IMR-90 (cell line): ENCODE data around the gene IRAK1BP1. TPM values are rescaled to one million over a fixed set of nuclear protein-coding genes. Genes with fewer than 3 reads are reported as not detected.

Experiments used
- ATAC-seq: fragments of 200-7000 bp; cut with Tn5 transposase; 2 replicates; pipeline ENCODE4 v1.9.1; 2020; ENCODE audit warnings: low read depth, mild to moderate bottlenecking, moderate library complexity
- BruUV-seq: library from RNA; stranded (reverse); fragments of 400-500 nt; replicated peaks from 2 replicates; lab custom pipeline; 2021; lab: Mats Ljungman, UMichigan
- CTCF ChIA-PET: fragments of 300-600 bp; formaldehyde crosslinking; extraction: SDS; loops from one replicate; lab custom pipeline; 2021; ENCODE audit warnings: antibody characterized with exemption; lab: Yijun Ruan, JAX
- POLR2A ChIA-PET: fragments of 300-600 bp; sonication (Branson Sonifier 250); formaldehyde crosslinking; loops from one replicate; lab custom pipeline; 2022; ENCODE audit warnings: antibody characterized with exemption; ENCODE audit not compliant: unreplicated experiment; lab: Charles Lee
- DNase-seq: peaks from one replicate; pipeline ENCODE4 v3.0.0; 2013
- H2AFZ ChIP-seq: replicated peaks from 2 replicates; pipeline ENCODE3; 2013; ENCODE audit warnings: low read length, mild to moderate bottlenecking; ENCODE audit not compliant: poor library complexity
- H2AK5ac ChIP-seq: 2 replicates; pipeline ENCODE4 v1.6.1; 2013; ENCODE audit warnings: low read depth, low read length, inconsistent platforms
- H2AK9ac ChIP-seq: replicated peaks from 2 replicates; pipeline ENCODE3; 2013; ENCODE audit warnings: mild to moderate bottlenecking, low read depth, low read length, moderate library complexity; ENCODE audit not compliant: poor library complexity
- H2BK120ac ChIP-seq: 2 replicates; pipeline ENCODE4 v1.6.1; 2013; ENCODE audit warnings: low read depth, low read length, inconsistent platforms
- H2BK15ac ChIP-seq: 3 replicates; pipeline ENCODE4 v1.6.1; 2013; ENCODE audit warnings: low read depth, low read length, inconsistent platforms
- H2BK20ac ChIP-seq: 2 replicates; pipeline ENCODE4 v1.6.1; 2013; ENCODE audit warnings: low read depth, mild to moderate bottlenecking, inconsistent platforms, low read length, moderate library complexity
- H2BK5ac ChIP-seq: 2 replicates; pipeline ENCODE4 v1.6.1; 2013; ENCODE audit warnings: mild to moderate bottlenecking, low read depth, low read length, inconsistent platforms; ENCODE audit not compliant: poor library complexity, severe bottlenecking
- H3K14ac ChIP-seq: replicated peaks from 2 replicates; pipeline ENCODE4 v1.6.1; 2013; ENCODE audit warnings: low read depth, low read length, inconsistent platforms
- H3K18ac ChIP-seq: 2 replicates; pipeline ENCODE4 v1.6.1; 2013; ENCODE audit warnings: low read depth, low read length, control low read depth
- H3K23ac ChIP-seq: 2 replicates; pipeline ENCODE4 v1.6.1; 2013; ENCODE audit warnings: low read depth, low read length, inconsistent platforms
- H3K27ac ChIP-seq: 2 replicates; pipeline ENCODE4 v1.5.1; 2013; ENCODE audit warnings: mild to moderate bottlenecking, control low read depth, low read length; ENCODE audit not compliant: insufficient read depth
- H3K27me3 ChIP-seq: 2 replicates; pipeline ENCODE4 v1.6.1; 2013; ENCODE audit warnings: low read length; ENCODE audit not compliant: control insufficient read depth, insufficient read depth
- H3K36me3 ChIP-seq: 2 replicates; pipeline ENCODE4 v1.6.1; 2013; ENCODE audit warnings: low read length, mixed read lengths; ENCODE audit not compliant: control insufficient read depth, insufficient read depth
- H3K4ac ChIP-seq: 2 replicates; pipeline ENCODE4 v1.6.1; 2013; ENCODE audit warnings: low read depth, low read length, inconsistent platforms
- H3K4me1 ChIP-seq: 2 replicates; pipeline ENCODE4 v1.6.1; 2013; ENCODE audit warnings: low read length, mixed read lengths; ENCODE audit not compliant: control insufficient read depth, insufficient read depth
- H3K4me2 ChIP-seq: 2 replicates; pipeline ENCODE4 v1.6.1; 2013; ENCODE audit warnings: low read depth, mild to moderate bottlenecking, control low read depth, low read length, moderate library complexity
- H3K4me3 ChIP-seq: 2 replicates; pipeline ENCODE4 v1.5.1; 2013; ENCODE audit warnings: low read depth, mild to moderate bottlenecking, control low read depth, low read length, moderate library complexity; ENCODE audit not compliant: insufficient read depth
- H3K56ac ChIP-seq: 2 replicates; pipeline ENCODE4 v1.6.1; 2013; ENCODE audit warnings: low read length, inconsistent platforms; ENCODE audit not compliant: insufficient read depth; ENCODE audit errors: extremely low read depth
- H3K79me1 ChIP-seq, 2 experiments: 2 replicates each; pipeline ENCODE4 v1.6.1; 2013; ENCODE audit warnings: low read length in 2 of 2, inconsistent platforms in 1 of 2, low read depth in 1 of 2
- H3K9ac ChIP-seq: 2 replicates; pipeline ENCODE4 v1.6.1; 2013; ENCODE audit warnings: low read depth, low read length, control low read depth
- H3K9me1 ChIP-seq: 2 replicates; pipeline ENCODE4 v1.6.1; 2013; ENCODE audit warnings: low read length, inconsistent platforms; ENCODE audit not compliant: insufficient read depth
- H3K9me3 ChIP-seq: 2 replicates; pipeline ENCODE4 v1.6.1; 2013; ENCODE audit warnings: low read length; ENCODE audit not compliant: control insufficient read depth, insufficient read depth
- H4K20me1 ChIP-seq: 2 replicates; pipeline ENCODE4 v1.6.1; 2013; ENCODE audit warnings: low read length, inconsistent platforms; ENCODE audit not compliant: insufficient read depth
- H4K5ac ChIP-seq: 2 replicates; pipeline ENCODE4 v1.6.1; 2013; ENCODE audit warnings: mild to moderate bottlenecking, low read depth, low read length, control low read depth
- H4K8ac ChIP-seq, 2 experiments: 2 replicates each; pipeline ENCODE4 v1.6.1; 2013; ENCODE audit warnings: low read depth in 2 of 2, low read length in 2 of 2, control low read depth in 1 of 2, inconsistent platforms in 1 of 2
- H4K91ac ChIP-seq: 2 replicates; pipeline ENCODE4 v1.6.1; 2013; ENCODE audit warnings: low read depth, low read length, inconsistent platforms; ENCODE audit not compliant: insufficient read depth
- BHLHE40 ChIP-seq: fragments of 150-350 bp; IDR thresholded peaks from 2 replicates; pipeline ENCODE4 v1.6.1; 2016; ENCODE audit warnings: mild to moderate bottlenecking, low read depth, low read length
- CEBPB ChIP-seq: IDR thresholded peaks from 2 replicates; pipeline ENCODE4 v1.6.1; 2012; ENCODE audit warnings: low read depth, low read length, improper control_type of control experiment
- CHD1 ChIP-seq: IDR thresholded peaks from 2 replicates; pipeline ENCODE4 v1.6.1; 2012; ENCODE audit warnings: low read depth, low read length, improper control_type of control experiment
- CTCF ChIP-seq: conservative IDR thresholded peaks from 2 replicates; pipeline ENCODE4 v1.5.1; 2012; ENCODE audit warnings: mild to moderate bottlenecking, low read depth, low read length, improper control_type of control experiment
- ELK1 ChIP-seq: fragments of 150-350 bp; IDR thresholded peaks from 2 replicates; pipeline ENCODE4 v1.6.1; 2016; ENCODE audit warnings: low read depth, mild to moderate bottlenecking, low read length, moderate library complexity, borderline replicate concordance
- FOS ChIP-seq: fragments of 150-350 bp; IDR thresholded peaks from 2 replicates; pipeline ENCODE4 v1.6.1; 2016; ENCODE audit warnings: low read depth, low read length
- MAZ ChIP-seq: IDR thresholded peaks from 2 replicates; pipeline ENCODE4 v1.6.1; 2012; ENCODE audit warnings: low read depth, mild to moderate bottlenecking, low read length, improper control_type of control experiment, moderate library complexity, borderline replicate concordance
- MXI1 ChIP-seq: IDR thresholded peaks from 2 replicates; pipeline ENCODE4 v1.6.1; 2012; ENCODE audit warnings: low read depth, mild to moderate bottlenecking, low read length, moderate library complexity, borderline replicate concordance
- NFE2L2 ChIP-seq: fragments of 150-350 bp; IDR thresholded peaks from 2 replicates; pipeline ENCODE4 v1.6.1; 2016; ENCODE audit warnings: low read depth, mild to moderate bottlenecking, low read length
- POLR2A ChIP-seq: IDR thresholded peaks from 2 replicates; pipeline ENCODE4 v1.6.1; 2012; ENCODE audit warnings: mild to moderate bottlenecking, low read depth, low read length
- RAD21 ChIP-seq: IDR thresholded peaks from 2 replicates; pipeline ENCODE4 v1.6.1; 2012; ENCODE audit warnings: low read length, improper control_type of control experiment
- RCOR1 ChIP-seq: IDR thresholded peaks from 2 replicates; pipeline ENCODE4 v1.6.1; 2012; ENCODE audit warnings: mild to moderate bottlenecking, low read length, improper control_type of control experiment; ENCODE audit not compliant: insufficient replicate concordance
- SMC3 ChIP-seq: fragments of 150-350 bp; IDR thresholded peaks from 2 replicates; pipeline ENCODE4 v1.6.1; 2016; ENCODE audit warnings: low read depth, mild to moderate bottlenecking, antibody characterized with exemption, low read length, moderate library complexity
- WGBS, 2 experiments: methylation state at CpG; one replicate each; pipeline versions ENCODE4 v1.1.5 to v1.1.7; 2013; ENCODE audit warnings: missing lambda C conversion rate in 2 of 2; ENCODE audit not compliant: insufficient read length in 1 of 2; ENCODE audit errors: extremely low coverage in 2 of 2; 5-methylcytosine and 5-hydroxymethylcytosine counted together
- dilution Hi-C: fragments of 300-500 bp; cut with HindIII; formaldehyde crosslinking; loops from one replicate; pipeline ENCODE4 v1.14.3; 2018; ENCODE audit warnings: low sequenced_read_pairs; ENCODE audit not compliant: unreplicated experiment
- in situ Hi-C: fragments of 300-500 bp; cut with MboI; formaldehyde crosslinking; loops from 3 replicates; pipeline ENCODE4 v1.14.3; 2019; ENCODE audit warnings: low sequenced_read_pairs, inconsistent platforms, mixed read lengths
- intact Hi-C: fragments of 100-400 bp; cut with micrococcal nuclease; formaldehyde crosslinking; loops from 2 replicates; pipeline ENCODE4 v1.10.0; 2022
- polyA plus RNA-seq, 3 experiments: library from polyadenylated mRNA; depleted of rRNA; stranded (reverse); fragments of >200 nt; gene quantifications; 2 replicates each; pipeline ENCODE4 v1.2.3, GENCODE V29; 2012; ENCODE audit warnings: low replicate concordance in 1 of 3
- total RNA-seq: library from RNA; depleted of rRNA; stranded (reverse); fragments of >200 nt; gene quantifications from 2 replicates; pipeline ENCODE4 v1.2.3, GENCODE V29; 2012

The IRAK1BP1 gene
- total and polyA plus RNA-seq, 2 of the 4 experiments (the other 2 are of a cell fraction) = 0.94 to 2.2 TPM

- Histone ChIP-seq H2AK9ac (no peak overlapping the region), H2AK5ac (no peak overlapping the region), H4K5ac (no peak overlapping the region), H3K9me3 (peaks cover 9% of the 10 kb centered on the region), H3K4me2 (no peak overlapping the region), H3K14ac (no peak overlapping the region), H2BK120ac (no peak overlapping the region), H2AFZ (no peak overlapping the region), H3K27ac (no peak overlapping the region), H2BK5ac (no peak overlapping the region), H2BK15ac (no peak overlapping the region), H3K9ac (no peak overlapping the region), H3K9me1 (no peaks in the 10 kb centered on the region), H3K4ac (no peak overlapping the region), H3K36me3 (peaks cover 15% of the 10 kb centered on the region), H3K56ac (no peak overlapping the region), H3K27me3 (no peaks in the 10 kb centered on the region), H4K20me1 (no peaks in the 10 kb centered on the region), H4K8ac (no peak overlapping the region), H2BK20ac (no peak overlapping the region), H3K18ac (no peak overlapping the region), H3K4me3 (no peak overlapping the region), H3K4me1 (no peaks in the 10 kb centered on the region), H3K79me1 (no peaks in the 10 kb centered on the region; a peak in 1 of 4 replicates), H3K23ac (no peak overlapping the region), H4K91ac (no peak overlapping the region)
- BruUV-seq = no TSS peak
- no peak for DNase-seq
- in situ Hi-C loops = no loop called here
- dilution Hi-C loops = no loop called here
- TF ChIP-seq MXI1 (no peak), NFE2L2 (no peak), RAD21 (no peak), RCOR1 (no peak), CHD1 (no peak), CEBPB (no peak), POLR2A (no peak), MAZ (no peak), FOS (no peak), CTCF (no peak), ELK1 (no peak), SMC3 (no peak), BHLHE40 (no peak)
- ChIA-PET POLR2A (no interaction called here), CTCF (no interaction called here)
- WGBS, 2 experiments = no CpG with 5 or more reads among the region's 3 CpGs
- no peak for ATAC-seq
- intact Hi-C loops = loop anchor here (5.0 kb wide), 1 partner anchor 129 kb away; the partner anchor contains the start of gene PHIP
Measured at GRCh38 chr6:78948785-78949184, 81.4 kb downstream of the IRAK1BP1 start.
